Endodermal cell (in vitro differentiated cells): ENCODE results near the gene SYCN. TPM values are rescaled to one million over a fixed set of nuclear protein-coding genes. Genes with fewer than 3 reads are reported as not detected.

Source experiments
- DNase-seq: peaks from one replicate; pipeline ENCODE4 v3.0.0-alpha.2; 2017
- H3K27ac ChIP-seq: 2 replicates; pipeline ENCODE4 v1.5.1; 2013; ENCODE audit warnings: mild to moderate bottlenecking, low read depth, low read length, moderate library complexity
- H3K27me3 ChIP-seq: 2 replicates; pipeline ENCODE4 v1.6.1; 2013; ENCODE audit warnings: mild to moderate bottlenecking, low read length, moderate library complexity; ENCODE audit not compliant: insufficient read depth, control insufficient read depth, poor library complexity, severe bottlenecking
- H3K36me3 ChIP-seq: 2 replicates; pipeline ENCODE4 v1.7.0; 2013; ENCODE audit warnings: mild to moderate bottlenecking, low read length, moderate library complexity; ENCODE audit not compliant: control insufficient read depth, insufficient read depth
- H3K4me1 ChIP-seq: one replicate; pipeline ENCODE4 v1.7.0; 2013; ENCODE audit warnings: low read length; ENCODE audit not compliant: control insufficient read depth, insufficient read depth
- H3K4me3 ChIP-seq: 2 replicates; pipeline ENCODE4 v1.5.1; 2013; ENCODE audit warnings: mild to moderate bottlenecking, low read length, moderate library complexity
- H3K9ac ChIP-seq: 2 replicates; pipeline ENCODE4 v1.6.1; 2013; ENCODE audit warnings: mild to moderate bottlenecking, low read length, moderate library complexity; ENCODE audit not compliant: poor library complexity, severe bottlenecking; ENCODE audit errors: extremely low read depth
- H3K9me3 ChIP-seq: 2 replicates; pipeline ENCODE4 v1.6.1; 2013; ENCODE audit warnings: mild to moderate bottlenecking, low read length, moderate library complexity; ENCODE audit not compliant: control insufficient read depth
- H3K27ac Mint-ChIP-seq: 2 replicates; pipeline ENCODE4 v1.8.0; 2020; ENCODE audit warnings: mixed read lengths
- H3K27me3 Mint-ChIP-seq: 2 replicates; pipeline ENCODE4 v1.8.0; 2021; ENCODE audit warnings: mild to moderate bottlenecking, mixed read lengths; ENCODE audit not compliant: insufficient read depth
- H3K36me3 Mint-ChIP-seq: 2 replicates; pipeline ENCODE4 v1.8.0; 2020; ENCODE audit warnings: low read depth, mixed read lengths
- H3K4me1 Mint-ChIP-seq: 2 replicates; pipeline ENCODE4 v1.8.0; 2020; ENCODE audit warnings: mixed read lengths
- H3K4me3 Mint-ChIP-seq: 2 replicates; pipeline ENCODE4 v1.8.0; 2020; ENCODE audit warnings: mild to moderate bottlenecking, moderate library complexity, mixed read lengths
- H3K9me3 Mint-ChIP-seq: 2 replicates; pipeline ENCODE4 v1.8.0; 2020; ENCODE audit warnings: mild to moderate bottlenecking, mixed read lengths
- WGBS, 2 experiments: methylation state at CpG; one replicate each; pipeline versions ENCODE4 v1.1.5 to v1.1.7; 2013; ENCODE audit warnings: missing lambda C conversion rate in 2 of 2, mixed read lengths in 1 of 2; ENCODE audit not compliant: insufficient coverage in 1 of 2, insufficient read length in 1 of 2; 5-methylcytosine and 5-hydroxymethylcytosine counted together
- total RNA-seq, 2 donors: library from RNA; stranded (reverse); fragmentation: NEBNext Ultra II Directional in 1 of 2; extraction: Animal tissue kit (Norgen Biotek cat#: 25700) in 1 of 2; gene quantifications; 2 replicates in 1 of 2; 3 replicates in 1 of 2; pipeline ENCODE4 v1.2.1, GENCODE V29; 2021
- TF ChIP-seq, protein P1 (sequence below): fragments of 200-600 bp; sonication (generic); conservative IDR thresholded peaks from 2 replicates; pipeline ENCODE4 v1.5.0; 2021; ENCODE audit warnings: antibody characterized with exemption, mild to moderate bottlenecking

Gene SYCN
- total RNA-seq, 2 donors from 2014 or later = not detected

DNA sequence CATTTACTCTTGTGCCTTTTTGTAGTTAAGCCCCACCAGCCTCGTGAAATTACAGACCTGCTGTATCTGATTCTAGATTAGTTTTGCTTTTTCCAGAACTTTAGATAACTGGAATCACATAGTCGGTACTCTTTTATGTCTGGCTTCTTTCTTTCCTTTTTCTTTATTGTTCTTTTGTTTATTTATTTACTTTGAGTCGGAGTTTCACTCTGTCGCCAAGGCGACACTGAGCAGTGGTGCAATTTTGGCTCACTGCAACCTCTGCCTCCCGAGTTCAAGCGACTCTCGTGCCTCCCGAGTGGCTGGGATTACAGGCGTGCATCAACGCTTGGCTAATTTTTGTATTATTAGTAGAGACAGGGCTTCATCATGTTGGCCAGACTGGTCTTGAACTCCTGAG is 13.3 kb downstream of the SYCN start:
- no peaks in the 10 kb centered on the region for H3K4me1 ChIP-seq
- no peaks in the 10 kb centered on the region for H3K36me3 ChIP-seq
- Mint-ChIP-seq H3K36me3 (peaks cover 2% of the 10 kb centered on the region), H3K9me3 (peaks cover 2% of the 10 kb centered on the region), H3K4me3 (no peak overlapping the region), H3K27ac (no peak overlapping the region), H3K27me3 (peaks cover 15% of the 10 kb centered on the region), H3K4me1 (peaks cover 9% of the 10 kb centered on the region)
- H3K4me3 ChIP-seq = no peak overlapping the region
- TF ChIP-seq, protein P1, sequence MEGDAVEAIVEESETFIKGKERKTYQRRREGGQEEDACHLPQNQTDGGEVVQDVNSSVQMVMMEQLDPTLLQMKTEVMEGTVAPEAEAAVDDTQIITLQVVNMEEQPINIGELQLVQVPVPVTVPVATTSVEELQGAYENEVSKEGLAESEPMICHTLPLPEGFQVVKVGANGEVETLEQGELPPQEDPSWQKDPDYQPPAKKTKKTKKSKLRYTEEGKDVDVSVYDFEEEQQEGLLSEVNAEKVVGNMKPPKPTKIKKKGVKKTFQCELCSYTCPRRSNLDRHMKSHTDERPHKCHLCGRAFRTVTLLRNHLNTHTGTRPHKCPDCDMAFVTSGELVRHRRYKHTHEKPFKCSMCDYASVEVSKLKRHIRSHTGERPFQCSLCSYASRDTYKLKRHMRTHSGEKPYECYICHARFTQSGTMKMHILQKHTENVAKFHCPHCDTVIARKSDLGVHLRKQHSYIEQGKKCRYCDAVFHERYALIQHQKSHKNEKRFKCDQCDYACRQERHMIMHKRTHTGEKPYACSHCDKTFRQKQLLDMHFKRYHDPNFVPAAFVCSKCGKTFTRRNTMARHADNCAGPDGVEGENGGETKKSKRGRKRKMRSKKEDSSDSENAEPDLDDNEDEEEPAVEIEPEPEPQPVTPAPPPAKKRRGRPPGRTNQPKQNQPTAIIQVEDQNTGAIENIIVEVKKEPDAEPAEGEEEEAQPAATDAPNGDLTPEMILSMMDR = no peak
- peaks cover 5% of the 10 kb centered on the region for H3K27me3 ChIP-seq
- H3K27ac ChIP-seq = no peak overlapping the region
- no peaks in the 10 kb centered on the region for H3K9me3 ChIP-seq
- H3K9ac ChIP-seq = no peak overlapping the region
- no peak for DNase-seq
- 76 to 84% methylated on average over 11 of the region's 11 CpGs for WGBS, 2 experiments

DNA sequence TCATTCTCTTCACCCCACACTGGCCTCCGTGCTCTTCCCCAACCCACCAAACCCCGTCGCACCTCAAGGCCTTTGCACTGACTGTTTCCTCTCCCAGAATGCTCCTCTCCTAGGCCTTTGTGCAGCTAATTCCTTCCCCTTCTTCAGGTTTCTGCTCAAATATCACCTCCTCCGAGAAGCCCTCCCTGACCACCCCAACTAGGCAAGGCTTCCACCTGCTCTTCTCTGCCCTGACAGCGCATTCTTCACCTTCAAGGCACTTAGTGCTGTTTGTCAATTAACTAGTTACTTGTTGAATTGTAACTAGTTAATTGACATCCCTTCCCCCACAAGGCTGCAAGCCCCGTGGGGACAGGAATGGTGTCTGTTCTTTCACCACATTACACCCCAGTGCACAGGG is 15.1 kb downstream of the SYCN start:
- DNase-seq = no peak
- no peaks in the 10 kb centered on the region for H3K36me3 ChIP-seq
- H3K9me3 Mint-ChIP-seq = peaks cover 2% of the 10 kb centered on the region
- no peak overlapping the region for H3K27ac Mint-ChIP-seq
- H3K4me1 ChIP-seq = no peaks in the 10 kb centered on the region
- H3K27ac ChIP-seq = no peak overlapping the region
- H3K36me3 Mint-ChIP-seq = peaks cover 2% of the 10 kb centered on the region
- H3K27me3 Mint-ChIP-seq = peaks cover 6% of the 10 kb centered on the region
- no peak overlapping the region for H3K4me3 ChIP-seq
- peaks cover 7% of the 10 kb centered on the region for H3K4me1 Mint-ChIP-seq
- TF ChIP-seq, protein P1 = no peak
- no peak overlapping the region for H3K4me3 Mint-ChIP-seq
- H3K9me3 ChIP-seq = no peaks in the 10 kb centered on the region
- H3K9ac ChIP-seq = no peak overlapping the region
- WGBS, 2 experiments = 87 to 90% methylated on average over 3 to 6 of the region's 6 CpGs
- no peaks in the 10 kb centered on the region for H3K27me3 ChIP-seq

DNA sequence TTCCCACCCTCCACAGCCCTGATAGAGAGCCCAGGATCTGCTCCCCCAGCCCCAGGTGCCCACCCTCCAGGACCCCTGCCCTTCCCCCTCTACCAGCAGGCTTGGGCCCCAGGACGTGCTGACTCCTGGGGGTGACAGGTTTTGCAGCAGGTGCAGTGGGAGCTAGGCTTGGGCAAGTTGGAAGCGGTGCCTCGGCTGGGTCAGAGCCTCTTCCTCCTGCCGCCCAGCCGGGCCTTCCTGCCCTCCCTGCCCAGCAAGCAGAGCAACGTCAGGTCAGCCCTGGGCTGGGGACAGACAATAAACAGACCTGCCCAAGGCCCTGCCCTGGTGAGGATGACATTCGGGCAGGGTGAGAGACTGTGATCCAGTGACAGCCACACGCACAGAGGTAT is 16.5 kb downstream of the SYCN start:
- no peaks in the 10 kb centered on the region for H3K9me3 ChIP-seq
- Mint-ChIP-seq H3K4me3 (no peak overlapping the region), H3K9me3 (peaks cover 10% of the 10 kb centered on the region), H3K36me3 (peaks cover 9% of the 10 kb centered on the region), H3K27ac (no peak overlapping the region), H3K4me1 (peaks cover 2% of the 10 kb centered on the region), H3K27me3 (no peaks in the 10 kb centered on the region)
- H3K36me3 ChIP-seq = peaks cover 5% of the 10 kb centered on the region
- no peak overlapping the region for H3K27ac ChIP-seq
- no peak overlapping the region for H3K4me3 ChIP-seq
- H3K9ac ChIP-seq = no peak overlapping the region
- no peaks in the 10 kb centered on the region for H3K4me1 ChIP-seq
- TF ChIP-seq, protein P1 = peak; percentile 36
- WGBS, 2 experiments = 75 to 82% methylated on average over 6 to 8 of the region's 8 CpGs
- no peak for DNase-seq
- H3K27me3 ChIP-seq = no peaks in the 10 kb centered on the region
